NK-92 treated with Interleukin-12 subunit alpha and Interleukin-12 subunit beta, amount 100 ng/mL, for 24 hours (cell line): Measurements from ENCODE around the gene PCNT.
"Not testable (repeated sequence)": the region's sequence is repeated elsewhere in the genome, so short reads cannot be mapped to it uniquely, and the experiment has no call there.

Experiments
- DNase-seq: peaks from one replicate; lab custom pipeline; 2025; lab: John Stamatoyannopoulos, UW

The PCNT gene

DNA sequence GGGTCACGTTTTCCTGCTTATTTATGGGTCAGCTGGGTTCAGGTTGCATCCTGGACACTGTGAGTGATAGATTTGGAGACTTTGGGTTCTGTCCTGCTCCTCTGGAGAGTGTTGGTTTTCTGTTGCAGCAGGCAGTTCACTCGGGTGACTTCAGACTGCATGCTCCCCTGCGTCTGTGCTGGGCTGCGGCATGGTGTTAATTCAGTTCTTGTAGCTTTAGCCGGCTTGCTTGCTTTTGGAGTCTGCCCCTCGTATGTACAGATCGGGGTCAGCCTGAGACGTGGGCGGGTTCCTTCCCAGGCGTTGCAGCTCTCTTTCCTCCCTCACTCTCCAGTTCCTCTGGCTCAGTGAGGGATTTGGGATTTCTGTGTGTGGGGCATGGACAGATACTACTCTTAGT lies 38.0 kb downstream of the PCNT start:
- DNase-seq, result no peak

DNA sequence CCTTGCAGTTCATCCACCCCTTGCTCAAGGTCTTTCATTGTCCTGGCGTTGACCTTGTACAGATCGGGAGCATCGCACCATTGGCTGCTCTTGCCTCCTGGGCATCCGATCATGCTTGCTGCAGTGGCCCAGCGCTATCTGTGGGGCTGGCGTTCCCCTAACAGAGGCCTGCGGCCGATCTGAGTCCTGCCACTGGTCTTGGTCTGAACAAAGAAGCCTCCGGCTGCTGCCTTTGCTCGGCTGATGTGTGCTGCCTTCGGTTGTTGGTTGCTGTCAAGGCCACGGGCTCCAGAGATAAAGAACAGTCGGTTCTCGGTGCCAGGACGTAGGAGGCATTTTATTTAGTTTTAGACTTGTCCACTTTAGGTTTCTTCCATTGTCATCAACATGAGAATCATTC lies 39.0 kb downstream of the PCNT start:
- DNase-seq, result no peak

DNA sequence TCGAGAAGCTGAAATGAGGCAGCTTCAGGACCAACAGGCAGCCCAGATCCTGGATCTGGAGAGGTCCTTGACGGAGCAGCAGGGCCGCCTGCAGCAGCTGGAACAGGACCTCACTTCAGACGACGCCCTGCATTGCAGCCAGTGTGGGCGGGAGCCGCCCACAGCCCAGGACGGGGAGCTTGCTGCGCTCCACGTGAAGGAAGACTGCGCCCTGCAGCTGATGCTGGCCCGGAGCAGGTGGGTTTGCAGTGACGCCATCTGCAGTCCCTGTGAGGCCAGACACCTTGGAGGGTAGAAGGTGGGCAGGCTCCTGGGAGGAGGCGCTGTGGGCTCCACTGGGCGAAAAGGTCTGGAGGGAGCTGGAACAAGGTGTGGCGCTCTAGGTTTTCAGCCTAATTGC lies 39.7 kb downstream of the PCNT start:
- DNase-seq, result no peak

DNA sequence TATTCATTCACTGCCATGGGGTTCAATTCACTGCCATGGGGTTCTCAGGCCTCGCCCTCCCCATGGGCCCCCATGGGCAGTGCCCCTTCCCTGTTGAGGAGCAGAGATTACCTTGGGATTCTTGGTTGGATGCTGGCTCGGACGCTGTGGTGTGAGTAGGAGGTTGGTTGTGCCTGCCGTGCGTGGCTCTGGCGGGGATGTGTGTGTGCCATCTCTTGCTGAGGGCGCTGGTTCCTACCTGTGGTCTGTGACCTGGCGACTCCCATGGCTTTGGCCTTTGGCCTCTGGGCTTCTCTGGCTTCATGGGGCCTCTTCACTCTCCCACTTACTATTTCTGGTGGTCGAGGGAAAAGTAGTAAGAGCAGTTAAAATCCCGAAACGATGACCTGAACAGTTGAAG lies 42.1 kb downstream of the PCNT start:
- no peak for DNase-seq

DNA sequence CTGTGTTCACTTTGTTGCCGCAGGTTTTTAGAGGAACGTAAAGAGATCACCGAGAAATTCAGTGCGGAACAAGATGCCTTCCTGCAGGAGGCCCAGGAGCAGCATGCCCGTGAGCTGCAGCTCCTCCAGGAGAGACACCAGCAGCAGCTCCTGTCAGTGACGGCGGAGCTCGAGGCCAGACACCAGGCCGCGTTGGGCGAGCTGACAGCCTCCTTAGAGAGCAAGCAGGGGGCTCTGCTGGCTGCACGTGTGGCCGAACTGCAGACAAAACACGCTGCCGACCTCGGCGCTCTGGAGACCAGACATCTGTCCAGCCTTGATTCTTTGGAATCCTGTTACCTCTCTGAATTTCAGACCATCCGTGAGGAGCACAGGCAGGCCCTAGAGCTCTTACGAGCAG lies 42.6 kb downstream of the PCNT start:
- DNase-seq, result no peak

DNA sequence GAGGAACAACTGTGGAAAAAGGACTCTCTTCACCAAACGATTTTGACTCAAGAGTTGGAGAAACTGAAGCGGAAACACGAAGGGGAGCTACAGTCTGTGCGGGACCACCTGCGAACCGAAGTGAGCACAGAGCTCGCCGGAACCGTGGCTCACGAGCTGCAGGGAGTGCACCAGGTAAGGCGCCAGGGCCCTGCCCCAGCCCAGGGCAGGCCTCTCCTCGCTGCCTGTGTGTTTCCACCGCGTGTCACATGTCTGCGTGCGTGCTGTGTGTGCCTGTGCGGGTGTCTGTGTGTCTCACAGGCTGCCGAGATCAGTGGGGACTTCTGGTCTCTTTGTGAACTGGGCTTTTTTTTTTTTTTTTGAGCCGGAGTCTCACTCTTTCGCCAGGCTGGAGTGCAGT lies 43.0 kb downstream of the PCNT start:
- DNase-seq, result no peak

DNA sequence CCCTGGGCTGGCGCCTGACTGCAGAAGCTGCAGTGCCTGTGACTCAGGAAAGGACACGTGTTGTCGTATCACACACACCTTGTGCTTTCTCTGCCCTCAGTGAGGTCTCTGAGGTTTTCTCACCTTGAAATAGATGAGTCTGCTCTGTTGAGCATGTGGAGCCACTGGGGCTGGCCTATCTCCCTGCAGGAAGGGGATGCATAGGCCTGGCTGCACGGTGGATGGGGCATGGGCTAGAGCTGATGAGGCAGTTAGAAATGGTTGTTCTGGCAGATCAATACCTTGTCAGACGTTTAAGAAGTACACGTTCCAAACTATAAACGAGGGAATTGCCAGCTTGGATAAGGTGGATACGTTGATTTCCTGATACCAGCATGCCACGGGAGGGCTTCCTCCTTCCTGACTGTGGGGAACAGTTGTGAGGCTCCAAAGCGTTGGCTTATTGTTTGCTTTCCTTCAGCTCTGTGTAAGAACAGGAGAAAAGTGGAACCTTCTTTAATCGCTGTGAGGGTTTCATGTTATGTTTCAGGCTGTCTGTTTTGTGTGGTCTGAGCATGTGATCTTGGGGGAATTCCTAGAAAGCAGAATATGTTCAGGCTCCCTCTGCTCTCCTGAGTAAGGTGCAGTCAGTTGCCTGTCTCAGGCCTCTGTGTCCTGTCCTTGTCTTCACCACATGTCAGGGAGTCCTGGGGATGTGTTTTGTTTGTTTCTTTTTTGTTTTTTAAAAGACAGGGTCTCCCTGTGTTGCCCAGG lies 44.8 kb downstream of the PCNT start:
- peak; percentile 65 for DNase-seq

DNA sequence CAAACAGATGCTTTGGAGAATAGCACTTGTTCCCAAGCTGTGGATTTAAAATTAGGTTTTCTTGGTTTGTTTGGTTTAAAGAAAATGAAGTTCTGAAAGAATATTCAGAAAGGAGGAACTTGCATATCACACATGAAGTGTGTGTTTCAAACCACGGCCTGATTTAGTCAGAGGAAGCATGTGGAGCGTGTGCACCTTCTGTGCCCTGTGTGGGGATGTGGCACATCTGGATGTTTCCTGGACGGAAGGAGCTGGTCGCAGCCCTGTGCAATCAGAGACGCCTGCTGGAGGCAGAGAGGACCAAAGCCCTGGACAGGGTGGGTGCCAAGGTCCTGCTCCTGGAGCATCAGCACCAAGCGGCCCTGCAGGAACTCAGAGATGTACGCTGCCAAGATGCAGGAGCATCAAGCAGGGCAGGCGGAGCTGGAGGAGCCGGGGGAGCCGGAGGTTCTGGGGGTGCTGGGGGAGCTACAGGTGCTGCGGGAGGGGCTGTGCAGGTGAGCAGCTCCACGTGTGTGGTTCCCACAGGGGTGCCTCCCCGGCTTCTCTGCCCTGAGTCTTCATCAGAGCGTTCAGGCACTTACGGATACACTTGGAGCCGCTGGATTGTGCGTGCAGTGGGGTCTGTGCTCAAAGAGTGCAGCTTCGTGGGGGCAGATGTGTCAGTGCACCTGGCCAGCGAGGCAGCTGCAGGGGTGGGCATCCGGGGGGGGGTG lies 45.7 kb downstream of the PCNT start:
- DNase-seq, result no peak

DNA sequence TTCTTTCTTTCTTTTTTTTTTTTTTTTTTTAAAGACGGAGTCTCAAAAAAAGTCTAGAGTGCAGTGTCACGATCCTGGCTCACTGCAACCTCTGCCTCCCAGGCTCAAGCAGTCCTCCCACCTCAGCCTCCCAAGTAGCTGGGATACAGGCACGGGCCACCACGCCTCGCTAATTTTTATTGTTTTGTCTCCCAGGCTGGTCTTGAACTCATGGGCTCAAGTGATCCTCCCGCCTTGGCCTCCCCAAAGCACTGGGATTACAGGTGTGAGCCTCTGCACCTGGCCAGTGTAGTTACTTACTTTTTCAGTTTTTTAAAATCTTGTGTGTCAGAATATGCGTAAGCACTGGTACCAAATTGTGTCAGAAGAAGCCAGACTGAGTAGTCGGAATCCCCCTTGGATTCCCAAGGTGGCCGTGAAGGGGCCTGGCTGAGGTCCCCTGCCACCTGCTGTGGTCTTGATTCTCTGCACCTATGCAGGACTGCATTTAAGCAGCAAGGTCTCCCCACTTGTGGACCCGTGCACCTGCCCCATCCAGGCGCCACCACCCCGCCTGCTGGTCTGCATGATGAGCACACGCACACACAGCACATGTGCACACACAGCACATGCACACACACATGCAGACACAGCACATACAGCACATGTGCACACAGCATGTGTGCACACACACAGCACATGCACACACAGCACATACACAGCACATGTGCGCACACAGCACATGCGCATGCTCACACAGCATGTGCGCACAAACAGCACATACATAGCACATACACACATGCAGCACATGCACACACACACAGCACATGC lies 47.5 kb downstream of the PCNT start:
- DNase-seq, result no peak

DNA sequence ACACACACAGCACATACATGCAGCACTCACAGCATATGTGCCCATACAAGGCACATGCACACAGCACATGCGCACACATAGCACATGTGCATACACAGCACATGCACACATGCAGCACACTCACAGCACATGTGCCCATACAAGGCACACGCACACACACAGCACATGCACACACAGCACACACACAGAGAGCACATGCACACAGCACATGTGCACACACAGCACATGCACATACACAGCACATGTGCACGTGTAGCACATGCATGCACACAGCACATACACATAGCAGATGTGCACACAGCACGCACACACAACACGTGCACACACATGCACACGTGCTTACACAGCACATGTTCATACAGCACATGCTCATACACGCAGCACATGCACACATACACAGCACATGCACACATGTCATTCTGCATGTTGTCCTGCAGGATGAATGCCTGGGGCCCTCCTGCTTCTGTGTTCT lies 48.1 kb downstream of the PCNT start:
- no peak for DNase-seq

DNA sequence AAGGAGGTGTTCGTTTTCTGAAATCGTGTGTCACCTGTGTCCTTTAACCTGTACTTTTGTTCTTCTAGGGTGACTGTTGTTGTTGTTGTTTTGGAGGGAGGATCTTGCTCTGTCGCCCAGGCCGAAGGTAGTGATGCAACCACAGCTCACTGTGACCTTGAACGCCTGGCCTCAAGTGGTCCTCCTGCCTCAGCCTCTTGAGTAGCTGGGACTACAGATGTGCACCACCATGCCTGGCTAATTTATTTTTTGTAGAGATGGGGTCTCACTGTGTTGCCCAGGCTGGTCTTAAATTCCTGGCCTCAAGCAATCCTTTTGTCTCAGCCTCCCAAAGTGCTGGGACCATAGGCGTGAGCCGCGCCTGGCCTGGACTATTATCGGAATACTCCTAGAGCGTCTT lies 49.0 kb downstream of the PCNT start:
- DNase-seq, result not testable (repeated sequence)

DNA sequence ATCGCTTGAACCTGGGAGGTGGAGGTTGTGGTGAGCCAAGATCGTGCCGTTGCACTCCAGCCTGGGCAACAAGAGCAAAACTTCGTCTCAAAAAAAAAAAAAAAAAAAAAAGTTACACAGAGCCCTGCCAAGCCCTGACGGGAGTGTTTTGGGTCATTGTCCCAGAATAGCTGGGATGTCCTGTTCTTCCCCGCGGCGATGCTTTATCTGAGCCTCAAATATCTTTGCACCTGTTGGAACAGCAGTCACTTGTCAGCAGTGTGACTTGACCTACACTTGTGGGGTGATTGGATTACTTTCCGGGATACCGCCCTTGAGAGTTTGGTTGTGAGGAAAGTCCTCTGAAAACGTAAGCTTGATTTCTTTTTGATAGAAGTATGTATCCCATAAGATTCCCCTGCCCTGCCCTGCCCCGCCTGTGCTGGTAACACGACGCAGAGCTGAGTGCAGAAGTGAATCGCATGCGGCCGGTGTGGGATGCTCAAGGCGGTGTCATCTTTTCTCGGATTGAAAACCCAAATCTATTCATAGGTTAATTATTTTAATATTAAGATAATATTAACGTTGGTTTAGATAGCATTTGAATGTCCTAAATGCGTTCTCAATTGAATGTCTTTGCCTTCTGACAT lies 50.9 kb downstream of the PCNT start:
- DNase-seq, result no peak

DNA sequence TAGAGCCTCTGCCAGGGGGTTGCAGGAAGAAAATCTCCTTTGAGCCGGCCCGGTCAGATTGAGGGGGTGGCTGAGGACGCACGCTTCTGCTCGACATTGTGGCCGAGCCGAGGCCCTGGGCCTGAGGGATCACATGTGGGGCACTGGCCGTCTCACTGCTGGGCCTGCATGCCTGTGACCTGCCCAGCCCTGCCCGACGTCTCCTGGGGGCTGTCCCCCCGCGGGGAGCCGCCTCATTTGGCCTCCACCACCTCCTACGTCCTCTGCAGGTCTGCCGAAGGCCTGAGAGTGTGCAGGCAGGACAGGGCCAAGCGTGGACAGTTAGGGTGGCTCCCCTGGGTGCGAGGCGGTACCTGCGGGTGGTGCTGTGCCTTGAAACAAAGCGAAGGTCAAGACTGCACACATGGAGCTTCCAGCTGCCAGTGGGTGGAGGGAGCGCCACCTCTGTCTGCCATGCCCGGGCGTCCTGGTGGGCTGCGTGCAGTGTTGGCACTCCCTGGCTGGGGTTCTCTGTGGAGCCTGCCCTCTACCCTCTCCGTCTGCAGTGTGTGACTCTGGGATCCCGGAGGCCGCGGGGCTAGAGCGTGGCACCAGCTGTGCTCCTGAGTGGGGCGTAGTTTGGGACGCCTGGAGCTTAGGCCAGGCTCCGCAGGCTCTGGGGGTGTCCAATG lies 51.7 kb downstream of the PCNT start:
- no peak for DNase-seq

DNA sequence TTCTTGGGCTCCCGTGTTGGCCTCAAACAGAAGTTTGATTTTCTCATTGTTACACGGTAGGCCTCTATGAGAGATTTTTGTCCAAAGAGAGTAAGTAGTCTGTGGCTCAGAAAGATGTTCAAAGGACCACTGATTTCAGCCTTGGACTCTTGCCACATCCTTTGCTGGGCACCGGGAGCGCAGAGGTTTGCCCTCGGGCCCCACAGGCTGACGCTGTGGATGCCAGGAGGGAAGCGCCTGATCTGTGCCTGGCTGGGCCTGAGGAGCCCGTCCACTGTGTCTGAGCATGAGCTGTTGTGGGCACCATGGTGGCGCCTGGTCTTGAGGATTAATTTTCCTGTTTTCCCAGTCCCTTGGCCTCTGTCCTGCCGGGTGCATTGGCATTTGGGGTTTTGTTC lies 52.3 kb downstream of the PCNT start:
- DNase-seq, result no peak

DNA sequence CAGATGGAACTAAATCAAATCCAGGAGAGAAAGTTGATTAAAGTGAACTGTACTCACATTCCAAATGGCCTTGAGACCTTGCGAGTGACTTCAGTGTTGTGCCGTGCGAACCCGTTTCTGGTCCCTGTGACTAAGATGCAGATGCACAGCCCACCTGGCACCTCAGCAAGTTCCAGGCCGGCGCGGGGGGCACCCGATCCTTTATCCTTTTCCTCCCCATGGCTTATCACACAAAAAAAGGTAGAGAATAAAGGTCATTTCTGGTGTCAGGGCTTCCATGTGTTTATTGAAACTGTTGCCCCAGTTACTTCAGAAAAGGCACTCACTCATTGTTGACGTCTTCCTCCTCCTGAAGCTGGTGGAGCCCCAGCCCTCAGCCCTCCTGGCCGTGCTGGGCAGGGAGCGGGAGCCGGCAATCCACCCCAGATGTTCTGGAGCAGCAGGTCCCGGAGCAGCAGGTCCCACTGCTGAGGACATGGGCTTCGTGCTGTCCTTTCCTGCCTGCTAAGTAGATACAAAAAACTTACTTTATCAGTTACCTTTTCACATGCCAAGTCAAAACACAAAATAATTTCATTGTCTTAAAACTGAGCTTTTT lies 53.0 kb downstream of the PCNT start:
- no peak for DNase-seq

DNA sequence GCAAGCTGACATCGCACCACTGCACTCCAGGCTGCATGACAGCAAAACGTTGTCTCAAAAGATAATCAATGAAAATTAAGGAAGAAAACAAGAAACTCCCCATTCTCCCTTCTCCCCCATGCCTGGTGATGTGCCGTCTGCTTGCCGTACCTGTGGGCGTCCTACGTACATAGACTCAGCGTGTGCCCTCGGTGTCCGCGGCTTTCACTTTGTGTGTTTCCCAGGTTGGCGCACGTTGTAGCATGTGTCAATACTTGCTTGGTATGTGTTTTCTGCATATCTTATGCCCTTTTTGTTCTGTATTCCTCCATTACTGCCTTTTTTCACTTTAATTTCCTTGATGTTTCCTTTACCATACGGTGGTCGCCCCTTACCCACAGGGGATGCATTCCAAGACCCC lies 53.8 kb downstream of the PCNT start:
- DNase-seq, result no peak

DNA sequence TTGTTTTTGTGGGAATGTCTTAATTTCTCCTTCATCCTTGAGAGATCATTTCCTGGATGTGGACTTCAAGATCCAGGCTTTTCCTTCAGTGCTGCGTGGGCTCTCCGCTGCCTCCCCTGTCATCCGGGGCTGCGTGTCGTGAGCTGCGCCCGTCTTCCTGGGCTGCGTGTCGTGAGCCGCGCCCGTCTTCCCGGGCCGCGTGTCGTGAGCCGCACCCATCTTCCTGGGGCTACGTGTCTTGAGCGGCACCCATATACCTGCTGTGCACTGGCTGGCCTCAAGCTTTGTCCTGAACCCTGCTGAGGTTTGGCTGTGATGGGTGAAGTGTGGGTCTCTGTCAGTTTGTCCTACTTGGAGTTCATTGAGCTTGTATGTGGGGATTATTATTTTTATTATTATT lies 55.1 kb downstream of the PCNT start:
- DNase-seq, result no peak

DNA sequence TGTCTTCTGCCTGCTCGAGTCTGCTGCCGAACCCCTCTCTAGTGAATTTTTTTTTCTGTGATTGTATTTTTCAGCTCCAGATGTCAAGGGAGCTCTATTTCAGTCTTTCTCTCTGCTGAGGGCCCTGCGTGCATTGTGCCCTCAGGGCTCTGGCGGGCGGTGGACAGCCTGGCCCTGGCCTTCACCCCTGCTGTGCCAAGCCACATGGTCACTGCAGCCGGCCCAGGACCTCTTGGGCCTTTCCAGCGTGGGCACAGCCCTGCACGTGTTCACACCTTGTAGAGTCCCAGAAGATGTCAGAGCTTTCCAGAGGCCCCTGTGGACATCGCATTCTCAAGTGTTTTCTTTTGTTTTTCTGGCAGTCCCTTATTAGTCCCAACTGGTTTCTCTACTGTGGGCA lies 55.7 kb downstream of the PCNT start:
- DNase-seq, result no peak

DNA sequence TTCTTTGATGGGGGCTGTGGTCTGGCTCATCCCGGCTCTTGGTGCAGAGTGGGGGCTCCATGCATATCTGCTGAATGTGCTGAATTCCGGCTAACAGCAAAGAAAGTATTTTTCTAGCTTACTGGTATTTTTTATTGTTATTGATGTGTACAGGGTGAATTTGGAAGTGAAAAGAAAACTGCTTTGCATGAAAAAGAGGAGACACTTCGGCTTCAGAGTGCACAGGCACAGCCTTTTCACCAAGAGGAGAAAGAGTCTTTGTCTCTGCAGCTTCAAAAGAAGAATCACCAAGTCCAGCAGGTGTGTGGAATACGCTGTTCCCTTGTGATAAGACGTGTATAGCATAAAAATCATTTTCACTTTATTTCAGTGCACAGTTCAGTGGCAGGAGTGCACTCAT lies 57.6 kb downstream of the PCNT start:
- no peak for DNase-seq

DNA sequence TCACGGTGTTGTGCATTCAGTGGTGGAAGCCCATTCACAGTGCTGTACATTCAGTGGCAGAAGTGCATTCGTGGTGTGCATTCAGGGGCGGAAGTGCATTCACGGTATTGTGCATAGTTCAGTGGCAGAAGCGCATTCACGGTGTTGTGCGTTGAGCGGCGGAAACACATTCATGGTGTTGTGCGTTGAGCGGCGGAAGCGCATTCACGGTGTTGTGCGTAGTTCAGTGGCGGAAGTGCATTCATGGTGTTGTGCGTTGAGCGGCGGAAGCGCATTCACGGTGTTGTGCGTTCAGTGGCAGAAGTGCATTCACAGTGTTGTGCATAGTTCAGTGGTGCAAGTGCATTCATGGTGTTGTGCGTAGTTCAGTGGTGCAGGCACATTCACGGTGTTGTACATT lies 60.6 kb downstream of the PCNT start:
- DNase-seq, result no peak
